HL-60 (cell line): Measurements from ENCODE around the gene CLCN3.

Source experiments
- CTCF ChIP-seq: IDR thresholded peaks from one replicate; pipeline ENCODE4 v1.5.1; 2011; ENCODE audit warnings: low read length, control low read depth, inconsistent platforms; ENCODE audit not compliant: insufficient read depth
- GABPA ChIP-seq: IDR thresholded peaks from 2 replicates; pipeline ENCODE4 v1.6.1; 2012; ENCODE audit warnings: low read depth

- TF ChIP-seq CTCF = no peak
- TF ChIP-seq GABPA = no peak
Observed at GRCh38 chr4:169707958-169708643, 87.7 kb downstream of the CLCN3 start.
